ENCODE measurements around the gene HBA1.
A peak's percentile ranks its signal among the peaks of the same experiment; 100 is the strongest.

HBA1 gene

DNA sequence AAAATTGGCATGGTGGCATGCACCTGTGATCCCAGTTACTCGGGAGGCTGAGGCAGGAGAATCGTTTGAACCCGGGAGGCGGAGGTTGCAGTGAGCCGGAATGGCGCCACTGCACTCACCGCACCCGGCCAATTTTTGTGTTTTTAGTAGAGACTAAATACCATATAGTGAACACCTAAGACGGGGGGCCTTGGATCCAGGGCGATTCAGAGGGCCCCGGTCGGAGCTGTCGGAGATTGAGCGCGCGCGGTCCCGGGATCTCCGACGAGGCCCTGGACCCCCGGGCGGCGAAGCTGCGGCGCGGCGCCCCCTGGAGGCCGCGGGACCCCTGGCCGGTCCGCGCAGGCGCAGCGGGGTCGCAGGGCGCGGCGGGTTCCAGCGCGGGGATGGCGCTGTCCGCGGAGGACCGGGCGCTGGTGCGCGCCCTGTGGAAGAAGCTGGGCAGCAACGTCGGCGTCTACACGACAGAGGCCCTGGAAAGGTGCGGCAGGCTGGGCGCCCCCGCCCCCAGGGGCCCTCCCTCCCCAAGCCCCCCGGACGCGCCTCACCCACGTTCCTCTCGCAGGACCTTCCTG lies 3.7 kb downstream of the HBA1 start, which contains the start of gene HBQ1:
Gene HBQ1, plus strand, starts transcription at position 359 of the 575 bp plus-strand sequence. Its CDS starts 28 bp downstream, at position 387.
- H3K36me3 ChIP-seq (ENCODE audit: low read depth), result no peaks in the 10 kb centered on the region
- peak within 1 kb of the TSS; percentile 8 for H3K4me3 ChIP-seq (ENCODE audit: severe bottlenecking)
- H3K4me1 ChIP-seq (ENCODE audit: insufficient read depth, poor library complexity, severe bottlenecking), result no peaks in the 10 kb centered on the region
- DNase-seq (ENCODE audit: low spot score) (no peak), ATAC-seq (ENCODE audit: low read depth) (peak; percentile 8; the same call in 2 of the 3 replicates)
- no peak within 1 kb of the TSS for H3K27ac ChIP-seq (ENCODE audit: poor library complexity, severe bottlenecking)
- no peaks in the 10 kb centered on the region for H3K9me3 ChIP-seq (ENCODE audit: severe bottlenecking)
- peaks cover 36% of the 10 kb centered on the region for H3K27me3 ChIP-seq (ENCODE audit: insufficient read depth, poor library complexity, severe bottlenecking)
- TF ChIP-seq, protein P1, sequence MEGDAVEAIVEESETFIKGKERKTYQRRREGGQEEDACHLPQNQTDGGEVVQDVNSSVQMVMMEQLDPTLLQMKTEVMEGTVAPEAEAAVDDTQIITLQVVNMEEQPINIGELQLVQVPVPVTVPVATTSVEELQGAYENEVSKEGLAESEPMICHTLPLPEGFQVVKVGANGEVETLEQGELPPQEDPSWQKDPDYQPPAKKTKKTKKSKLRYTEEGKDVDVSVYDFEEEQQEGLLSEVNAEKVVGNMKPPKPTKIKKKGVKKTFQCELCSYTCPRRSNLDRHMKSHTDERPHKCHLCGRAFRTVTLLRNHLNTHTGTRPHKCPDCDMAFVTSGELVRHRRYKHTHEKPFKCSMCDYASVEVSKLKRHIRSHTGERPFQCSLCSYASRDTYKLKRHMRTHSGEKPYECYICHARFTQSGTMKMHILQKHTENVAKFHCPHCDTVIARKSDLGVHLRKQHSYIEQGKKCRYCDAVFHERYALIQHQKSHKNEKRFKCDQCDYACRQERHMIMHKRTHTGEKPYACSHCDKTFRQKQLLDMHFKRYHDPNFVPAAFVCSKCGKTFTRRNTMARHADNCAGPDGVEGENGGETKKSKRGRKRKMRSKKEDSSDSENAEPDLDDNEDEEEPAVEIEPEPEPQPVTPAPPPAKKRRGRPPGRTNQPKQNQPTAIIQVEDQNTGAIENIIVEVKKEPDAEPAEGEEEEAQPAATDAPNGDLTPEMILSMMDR (IDR thresholded peaks at IDR 0.05; ENCODE audit: poor library complexity, severe bottlenecking), result peak; percentile 38

DNA sequence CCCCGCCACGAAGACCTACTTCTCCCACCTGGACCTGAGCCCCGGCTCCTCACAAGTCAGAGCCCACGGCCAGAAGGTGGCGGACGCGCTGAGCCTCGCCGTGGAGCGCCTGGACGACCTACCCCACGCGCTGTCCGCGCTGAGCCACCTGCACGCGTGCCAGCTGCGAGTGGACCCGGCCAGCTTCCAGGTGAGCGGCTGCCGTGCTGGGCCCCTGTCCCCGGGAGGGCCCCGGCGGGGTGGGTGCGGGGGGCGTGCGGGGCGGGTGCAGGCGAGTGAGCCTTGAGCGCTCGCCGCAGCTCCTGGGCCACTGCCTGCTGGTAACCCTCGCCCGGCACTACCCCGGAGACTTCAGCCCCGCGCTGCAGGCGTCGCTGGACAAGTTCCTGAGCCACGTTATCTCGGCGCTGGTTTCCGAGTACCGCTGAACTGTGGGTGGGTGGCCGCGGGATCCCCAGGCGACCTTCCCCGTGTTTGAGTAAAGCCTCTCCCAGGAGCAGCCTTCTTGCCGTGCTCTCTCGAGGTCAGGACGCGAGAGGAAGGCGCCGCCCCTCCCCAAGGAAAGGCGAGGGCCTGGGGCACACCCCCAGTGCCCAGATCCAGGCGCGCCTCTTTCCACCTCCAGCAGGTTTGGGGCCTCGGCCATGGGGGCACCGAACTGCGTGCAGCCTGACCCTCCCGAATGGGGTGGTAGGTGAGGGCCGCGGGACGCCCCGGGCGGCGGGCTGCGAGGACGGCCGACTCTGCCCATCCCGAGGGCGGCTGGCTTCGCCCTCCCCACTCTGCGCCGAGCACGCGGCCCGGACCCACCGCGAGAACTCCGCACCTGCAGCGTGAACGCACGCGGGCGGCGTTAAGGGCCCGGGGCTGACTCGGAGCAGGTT lies 4.4 kb downstream of the HBA1 start:
- no peaks in the 10 kb centered on the region for H3K4me1 ChIP-seq (ENCODE audit: insufficient read depth, poor library complexity, severe bottlenecking)
- TF ChIP-seq, protein P1 (IDR thresholded peaks at IDR 0.05; ENCODE audit: poor library complexity, severe bottlenecking), result no peak
- H3K36me3 ChIP-seq (ENCODE audit: low read depth), result no peaks in the 10 kb centered on the region
- H3K9me3 ChIP-seq (ENCODE audit: severe bottlenecking), result no peaks in the 10 kb centered on the region
- H3K4me3 ChIP-seq (ENCODE audit: severe bottlenecking), result peak overlapping the region; percentile 8
- peaks cover 30% of the 10 kb centered on the region for H3K27me3 ChIP-seq (ENCODE audit: insufficient read depth, poor library complexity, severe bottlenecking)
- DNase-seq (ENCODE audit: low spot score) (no peak), ATAC-seq (ENCODE audit: low read depth) (peak; percentile 61)
- no peak overlapping the region for H3K27ac ChIP-seq (ENCODE audit: poor library complexity, severe bottlenecking)

DNA sequence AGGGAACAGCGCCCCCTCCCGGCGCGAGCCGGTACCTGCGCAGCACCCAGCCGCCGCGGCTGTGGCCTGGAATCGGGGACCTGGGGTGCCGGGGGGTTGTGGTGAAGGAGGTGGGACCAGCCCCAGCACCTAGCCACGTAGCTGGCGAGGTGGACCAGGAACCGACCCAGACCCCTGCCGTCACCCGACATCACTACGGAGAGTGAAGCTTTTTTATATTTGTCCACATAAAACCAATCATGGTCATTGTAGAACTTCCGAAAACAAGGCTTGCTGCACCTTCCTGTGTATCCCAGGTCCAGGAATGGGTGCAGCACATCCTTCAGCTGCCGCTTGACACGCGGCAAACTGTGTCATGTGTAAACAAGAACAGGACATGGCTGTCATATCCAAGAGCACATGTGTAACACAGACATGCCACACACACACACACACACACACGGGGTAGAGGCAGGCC lies 5.1 kb downstream of the HBA1 start:
- Histone ChIP-seq H3K27me3 (ENCODE audit: insufficient read depth, poor library complexity, severe bottlenecking) (peaks cover 30% of the 10 kb centered on the region), H3K4me1 (ENCODE audit: insufficient read depth, poor library complexity, severe bottlenecking) (no peaks in the 10 kb centered on the region), H3K27ac (ENCODE audit: poor library complexity, severe bottlenecking) (no peak overlapping the region), H3K9me3 (ENCODE audit: severe bottlenecking) (no peaks in the 10 kb centered on the region), H3K4me3 (ENCODE audit: severe bottlenecking) (no peak overlapping the region), H3K36me3 (ENCODE audit: low read depth) (no peaks in the 10 kb centered on the region)
- TF ChIP-seq, protein P1 (IDR thresholded peaks at IDR 0.05; ENCODE audit: poor library complexity, severe bottlenecking), result peak; percentile 94
- DNase-seq (ENCODE audit: low spot score) (no peak), ATAC-seq (ENCODE audit: low read depth) (no peak)

DNA sequence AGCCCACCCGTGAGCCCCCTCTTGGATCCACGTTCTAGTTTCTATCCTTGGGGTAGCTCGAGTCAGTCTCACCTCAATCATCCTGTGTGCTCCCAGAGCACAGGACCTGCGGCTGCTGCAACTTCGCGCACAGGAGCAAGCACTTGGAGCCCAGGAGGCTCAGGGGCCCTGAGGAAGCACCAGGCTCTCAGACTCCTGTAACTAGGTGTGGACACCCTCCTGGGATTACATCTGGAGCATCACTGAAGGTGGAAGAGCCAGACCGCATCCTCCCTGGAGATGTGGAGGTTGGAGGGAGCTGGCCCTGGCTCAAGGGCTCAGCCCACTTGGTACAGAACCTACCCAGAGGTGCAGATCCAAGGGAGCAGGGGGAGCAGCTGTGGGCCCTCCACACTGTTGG lies 6.5 kb downstream of the HBA1 start:
- H3K36me3 ChIP-seq (ENCODE audit: low read depth), result peaks cover 8% of the 10 kb centered on the region
- TF ChIP-seq, protein P1 (IDR thresholded peaks at IDR 0.05; ENCODE audit: poor library complexity, severe bottlenecking), result no peak
- no peak for DNase-seq (ENCODE audit: low spot score)
- no peak for ATAC-seq (ENCODE audit: low read depth)
- peaks cover 20% of the 10 kb centered on the region for H3K27me3 ChIP-seq (ENCODE audit: insufficient read depth, poor library complexity, severe bottlenecking)
- no peaks in the 10 kb centered on the region for H3K4me1 ChIP-seq (ENCODE audit: insufficient read depth, poor library complexity, severe bottlenecking)
- H3K9me3 ChIP-seq (ENCODE audit: severe bottlenecking), result no peaks in the 10 kb centered on the region
- H3K27ac ChIP-seq (ENCODE audit: poor library complexity, severe bottlenecking), result no peak overlapping the region
- H3K4me3 ChIP-seq (ENCODE audit: severe bottlenecking), result no peak overlapping the region
